Astrocyte (in vitro differentiated cells and primary cell): ENCODE results near the gene RELN.

Experiments
- CTCF ChIP-seq: IDR thresholded peaks from 2 replicates; pipeline ENCODE4 v1.5.1; 2011; ENCODE audit warnings: low read depth, mild to moderate bottlenecking, inconsistent platforms, low read length, moderate library complexity; ENCODE audit not compliant: insufficient read depth
- EZH2 ChIP-seq: IDR thresholded peaks from 2 replicates; pipeline ENCODE4 v1.6.1; 2012; ENCODE audit warnings: mild to moderate bottlenecking, low read length, inconsistent platforms; ENCODE audit not compliant: insufficient read depth

- TF ChIP-seq EZH2, result no peak
- TF ChIP-seq CTCF, result peak; percentile 3
Observed at GRCh38 chr7:104005197-104005596, 15.7 kb upstream of the RELN start.
